Thoracic aorta (tissue), 2 donors: ENCODE results near the gene ANKFN1. TPM values are rescaled to one million over a fixed set of nuclear protein-coding genes. Genes with fewer than 3 reads are reported as not detected.

Experiments
- ATAC-seq: fragments of 150-250 bp; one replicate; pipeline ENCODE4 v1.8.0; 2017; ENCODE audit warnings: low read depth; ENCODE audit not compliant: insufficient number of reproducible peaks, low FRiP score
- DNase-seq: peaks from one replicate; pipeline ENCODE4 v3.0.0-alpha.2; 2020; ENCODE audit warnings: low spot score
- H3K27ac ChIP-seq, 2 donors: fragments of 200-600 bp; sonication (generic); 1 replicate in 1 of 2; 2 replicates in 1 of 2; pipeline ENCODE4 v1.5.1; 2016; ENCODE audit warnings: mild to moderate bottlenecking in 2 of 2, moderate library complexity in 2 of 2
- H3K27me3 ChIP-seq: fragments of 200-600 bp; sonication (generic); replicated peaks from 2 replicates; pipeline ENCODE4 v1.6.0; 2016; ENCODE audit warnings: mild to moderate bottlenecking; ENCODE audit not compliant: insufficient read depth
- H3K36me3 ChIP-seq: fragments of 200-600 bp; sonication (generic); one replicate; pipeline ENCODE4 v1.5.1; 2016
- H3K4me1 ChIP-seq, 2 donors: fragments of 200-600 bp; sonication (generic); 1 replicate in 1 of 2; 2 replicates in 1 of 2; pipeline versions ENCODE4 v1.5.1 to v1.6.0; 2016; ENCODE audit warnings: low read depth in 2 of 2, mild to moderate bottlenecking in 1 of 2; ENCODE audit not compliant: control insufficient read depth in 1 of 2
- H3K4me3 ChIP-seq: fragments of 200-600 bp; sonication (generic); 2 replicates; pipeline ENCODE4 v1.5.1; 2016; ENCODE audit warnings: mild to moderate bottlenecking
- H3K9me3 ChIP-seq: fragments of 200-600 bp; sonication (generic); 2 replicates; pipeline ENCODE4 v1.5.1; 2016
- total RNA-seq, 2 donors: library from RNA; depleted of rRNA; stranded (reverse); fragments of >200 nt; gene quantifications; one replicate each; pipeline versions ENCODE4 v1.1.0 to v1.2.3, GENCODE V29; 2016
- TF ChIP-seq, protein P1 (sequence below): fragments of 200-600 bp; sonication (generic); IDR thresholded peaks from one replicate; pipeline ENCODE4 v1.5.1; 2019; ENCODE audit warnings: antibody characterized with exemption

The ANKFN1 gene
- total RNA-seq, 2 donors from 2014 or later, result 0.68 TPM; not detected in 1

DNA sequence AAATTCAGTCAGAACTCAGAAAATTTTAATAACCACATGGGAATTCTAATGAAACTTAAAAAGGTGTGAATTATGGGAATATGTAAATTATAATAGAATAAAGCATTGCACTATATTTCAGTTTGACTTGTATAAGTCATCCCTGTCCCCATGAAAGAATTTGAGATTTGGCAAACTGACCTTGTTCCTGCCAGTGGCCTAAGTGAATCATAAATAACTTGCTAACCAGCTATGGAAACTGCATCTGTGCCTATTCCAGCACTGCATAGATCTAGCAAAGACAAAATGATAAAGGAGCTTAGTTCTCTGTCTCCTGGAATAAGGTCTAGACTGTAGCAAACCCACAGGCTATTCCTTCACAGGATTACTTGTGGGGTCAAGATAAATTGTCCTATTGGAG, 333.5 kb downstream of the ANKFN1 start:
- TF ChIP-seq, protein P1, sequence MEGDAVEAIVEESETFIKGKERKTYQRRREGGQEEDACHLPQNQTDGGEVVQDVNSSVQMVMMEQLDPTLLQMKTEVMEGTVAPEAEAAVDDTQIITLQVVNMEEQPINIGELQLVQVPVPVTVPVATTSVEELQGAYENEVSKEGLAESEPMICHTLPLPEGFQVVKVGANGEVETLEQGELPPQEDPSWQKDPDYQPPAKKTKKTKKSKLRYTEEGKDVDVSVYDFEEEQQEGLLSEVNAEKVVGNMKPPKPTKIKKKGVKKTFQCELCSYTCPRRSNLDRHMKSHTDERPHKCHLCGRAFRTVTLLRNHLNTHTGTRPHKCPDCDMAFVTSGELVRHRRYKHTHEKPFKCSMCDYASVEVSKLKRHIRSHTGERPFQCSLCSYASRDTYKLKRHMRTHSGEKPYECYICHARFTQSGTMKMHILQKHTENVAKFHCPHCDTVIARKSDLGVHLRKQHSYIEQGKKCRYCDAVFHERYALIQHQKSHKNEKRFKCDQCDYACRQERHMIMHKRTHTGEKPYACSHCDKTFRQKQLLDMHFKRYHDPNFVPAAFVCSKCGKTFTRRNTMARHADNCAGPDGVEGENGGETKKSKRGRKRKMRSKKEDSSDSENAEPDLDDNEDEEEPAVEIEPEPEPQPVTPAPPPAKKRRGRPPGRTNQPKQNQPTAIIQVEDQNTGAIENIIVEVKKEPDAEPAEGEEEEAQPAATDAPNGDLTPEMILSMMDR, result no peak
- Histone ChIP-seq H3K4me3 (no peak overlapping the region), H3K27me3 (no peaks in the 10 kb centered on the region), H3K4me1 (no peaks in the 10 kb centered on the region), H3K9me3 (no peaks in the 10 kb centered on the region), H3K27ac (no peak overlapping the region), H3K36me3 (no peaks in the 10 kb centered on the region)
- DNase-seq, result no peak
- no peak for ATAC-seq

DNA sequence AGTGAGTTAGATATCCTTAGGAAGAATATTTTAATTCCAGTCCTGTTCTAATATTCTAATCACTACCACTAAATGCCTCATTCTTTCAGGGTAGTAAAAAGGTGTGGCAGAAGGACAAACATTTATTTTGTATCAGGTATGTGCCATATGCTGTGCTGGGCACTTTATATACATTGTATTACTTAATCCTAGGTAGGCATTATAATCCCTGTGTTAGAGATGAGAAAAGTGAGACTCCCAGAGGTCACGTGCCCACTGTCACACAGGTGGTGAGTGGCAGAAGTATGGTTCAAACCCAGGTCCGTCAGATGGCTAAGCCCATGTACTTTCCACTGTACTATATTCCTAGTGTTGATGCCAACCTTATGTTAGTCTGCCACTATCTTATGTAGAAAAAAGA, 335.5 kb downstream of the ANKFN1 start:
- ATAC-seq (no peak), DNase-seq (no peak)
- TF ChIP-seq, protein P1, result no peak
- Histone ChIP-seq H3K27ac (no peak overlapping the region), H3K27me3 (no peaks in the 10 kb centered on the region), H3K4me1 (no peaks in the 10 kb centered on the region), H3K36me3 (no peaks in the 10 kb centered on the region), H3K4me3 (no peak overlapping the region), H3K9me3 (no peaks in the 10 kb centered on the region)

DNA sequence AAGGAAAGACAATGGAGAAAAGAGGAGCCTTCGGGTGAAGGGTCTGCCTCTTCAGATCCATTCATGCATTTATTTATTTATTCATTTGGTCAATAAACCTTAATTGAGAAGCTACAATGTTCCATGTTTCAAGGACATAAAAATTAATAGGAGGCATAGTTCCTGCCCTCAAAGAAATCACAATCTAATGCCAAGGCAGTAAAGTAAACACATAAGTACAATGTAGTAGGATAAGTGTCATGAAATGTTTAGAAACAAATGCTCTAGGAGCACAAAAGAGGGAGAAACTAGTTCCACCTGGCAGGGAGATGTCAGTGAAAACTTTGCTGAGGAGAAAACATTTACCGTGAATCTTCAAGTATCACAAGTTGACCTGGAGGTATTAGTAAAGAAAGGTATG, 336.7 kb downstream of the ANKFN1 start:
- no peaks in the 10 kb centered on the region for H3K4me1 ChIP-seq
- TF ChIP-seq, protein P1, result no peak
- no peaks in the 10 kb centered on the region for H3K27me3 ChIP-seq
- no peak for ATAC-seq
- DNase-seq, result no peak
- no peak overlapping the region for H3K27ac ChIP-seq
- H3K36me3 ChIP-seq, result no peaks in the 10 kb centered on the region
- H3K9me3 ChIP-seq, result no peaks in the 10 kb centered on the region
- H3K4me3 ChIP-seq, result no peak overlapping the region

DNA sequence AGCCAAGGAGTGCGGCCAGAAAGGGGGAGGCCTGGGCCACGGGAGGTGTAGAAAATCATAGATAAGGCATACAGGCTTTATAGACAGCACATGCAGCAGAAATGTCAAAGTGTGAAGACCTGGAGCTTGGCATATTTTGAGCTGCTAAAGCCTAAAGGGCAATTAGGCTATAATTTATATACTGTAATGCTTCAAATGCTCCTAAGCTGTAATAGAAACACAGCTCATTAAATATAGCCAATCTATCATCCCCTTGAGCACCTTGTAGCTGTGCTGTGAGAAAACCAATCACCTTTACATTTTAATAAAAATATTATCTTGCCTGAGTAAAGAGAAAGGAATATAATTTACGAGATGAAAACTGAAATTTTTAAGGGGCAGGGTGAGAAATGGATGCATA, 342.3 kb downstream of the ANKFN1 start:
- Histone ChIP-seq H3K4me3 (no peak overlapping the region), H3K36me3 (no peaks in the 10 kb centered on the region), H3K9me3 (no peaks in the 10 kb centered on the region), H3K4me1 (no peaks in the 10 kb centered on the region), H3K27me3 (no peaks in the 10 kb centered on the region), H3K27ac (no peak overlapping the region)
- DNase-seq (no peak), ATAC-seq (no peak)
- TF ChIP-seq, protein P1, result no peak

DNA sequence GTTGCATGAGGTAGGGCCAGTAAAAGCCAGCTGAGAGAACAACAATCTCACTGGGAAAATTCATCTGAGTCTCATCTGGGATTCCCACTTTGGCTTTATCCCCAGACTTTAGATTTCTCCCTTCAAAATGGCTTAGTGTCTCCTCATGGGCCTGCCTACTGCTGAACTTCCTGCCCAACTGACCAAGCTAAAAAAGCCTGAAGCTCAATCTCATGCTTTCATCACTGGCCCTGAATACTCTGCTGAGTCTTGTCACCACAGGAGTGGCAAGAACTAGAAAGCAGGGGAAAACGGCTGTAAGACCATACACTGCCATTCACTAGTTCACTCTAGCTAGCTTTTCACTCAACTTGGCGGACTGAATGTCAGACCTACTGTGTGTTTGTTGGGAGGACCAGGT, 343.9 kb downstream of the ANKFN1 start:
- H3K27ac ChIP-seq, result no peak overlapping the region
- TF ChIP-seq, protein P1, result no peak
- no peaks in the 10 kb centered on the region for H3K27me3 ChIP-seq
- no peak overlapping the region for H3K4me3 ChIP-seq
- no peak for DNase-seq
- no peaks in the 10 kb centered on the region for H3K9me3 ChIP-seq
- ATAC-seq, result no peak
- H3K36me3 ChIP-seq, result no peaks in the 10 kb centered on the region
- no peaks in the 10 kb centered on the region for H3K4me1 ChIP-seq
